Loucy (cell line): ENCODE data around the gene ALG12.

ENCODE experiments used
- H2AFZ ChIP-seq: fragments of 200-600 bp; sonication (generic); 2 replicates; pipeline ENCODE4 v1.6.0; 2016; ENCODE audit warnings: antibody characterized with exemption, mild to moderate bottlenecking, low read length, moderate library complexity
- H3F3A ChIP-seq: fragments of 200-600 bp; 2 replicates; pipeline ENCODE4 v1.6.0; 2016; ENCODE audit warnings: antibody characterized with exemption, low read depth, mild to moderate bottlenecking
- H3K27me3 ChIP-seq: fragments of 200-600 bp; sonication (generic); 2 replicates; pipeline ENCODE4 v1.6.1; 2014; ENCODE audit warnings: low read length, mild to moderate bottlenecking; ENCODE audit not compliant: insufficient read depth, poor library complexity, severe bottlenecking
- H3K36me3 ChIP-seq: fragments of 200-600 bp; sonication (generic); 2 replicates; pipeline ENCODE4 v1.6.1; 2016; ENCODE audit warnings: low read length; ENCODE audit not compliant: insufficient read depth
- H3K4me1 ChIP-seq: fragments of 200-600 bp; sonication (generic); 2 replicates; pipeline ENCODE4 v1.5.1; 2014; ENCODE audit warnings: low read length, mild to moderate bottlenecking; ENCODE audit not compliant: insufficient read depth, poor library complexity, severe bottlenecking
- H3K4me2 ChIP-seq: fragments of 200-600 bp; sonication (generic); 2 replicates; pipeline ENCODE4 v1.6.0; 2014; ENCODE audit warnings: antibody characterized with exemption, low read length, low read depth, mild to moderate bottlenecking; ENCODE audit not compliant: poor library complexity, severe bottlenecking
- H3K4me3 ChIP-seq: fragments of 200-600 bp; sonication (generic); 2 replicates; pipeline ENCODE4 v1.5.1; 2014; ENCODE audit warnings: low read length, mild to moderate bottlenecking, mixed read lengths; ENCODE audit not compliant: poor library complexity, severe bottlenecking
- H3K79me2 ChIP-seq: fragments of 200-600 bp; sonication (generic); 2 replicates; pipeline ENCODE4 v1.6.1; 2014; ENCODE audit warnings: low read length; ENCODE audit not compliant: insufficient read depth
- H3K9ac ChIP-seq: fragments of 200-600 bp; sonication (generic); 2 replicates; pipeline ENCODE4 v1.6.0; 2014; ENCODE audit warnings: mild to moderate bottlenecking, low read depth, low read length, moderate library complexity; ENCODE audit not compliant: poor library complexity, severe bottlenecking
- H3K9me2 ChIP-seq: fragments of 200-600 bp; sonication (generic); replicated peaks from 2 replicates; pipeline ENCODE4 v1.6.1; 2016; ENCODE audit warnings: low read depth, low read length, mixed read lengths
- H3K9me3 ChIP-seq: fragments of 200-600 bp; sonication (generic); 2 replicates; pipeline ENCODE4 v1.6.1; 2014; ENCODE audit warnings: mild to moderate bottlenecking, antibody characterized with exemption, low read length, low read depth; ENCODE audit not compliant: insufficient read depth
- H4K20me1 ChIP-seq: fragments of 200-600 bp; sonication (generic); 2 replicates; pipeline ENCODE4 v1.6.0; 2014; ENCODE audit warnings: antibody characterized with exemption, low read length, mild to moderate bottlenecking; ENCODE audit not compliant: insufficient read depth, poor library complexity, severe bottlenecking
- EZH2phosphoT487 ChIP-seq: fragments of 200-600 bp; IDR thresholded peaks from 2 replicates; pipeline ENCODE4 v1.6.1; 2018; ENCODE audit warnings: antibody characterized with exemption, mild to moderate bottlenecking, moderate library complexity, borderline replicate concordance
- TF ChIP-seq, protein P1 (sequence below): fragments of 200-600 bp; sonication (generic); conservative IDR thresholded peaks from 2 replicates; pipeline ENCODE4 v1.5.1; 2014; ENCODE audit warnings: mild to moderate bottlenecking, antibody characterized with exemption, low read length

Gene ALG12

DNA sequence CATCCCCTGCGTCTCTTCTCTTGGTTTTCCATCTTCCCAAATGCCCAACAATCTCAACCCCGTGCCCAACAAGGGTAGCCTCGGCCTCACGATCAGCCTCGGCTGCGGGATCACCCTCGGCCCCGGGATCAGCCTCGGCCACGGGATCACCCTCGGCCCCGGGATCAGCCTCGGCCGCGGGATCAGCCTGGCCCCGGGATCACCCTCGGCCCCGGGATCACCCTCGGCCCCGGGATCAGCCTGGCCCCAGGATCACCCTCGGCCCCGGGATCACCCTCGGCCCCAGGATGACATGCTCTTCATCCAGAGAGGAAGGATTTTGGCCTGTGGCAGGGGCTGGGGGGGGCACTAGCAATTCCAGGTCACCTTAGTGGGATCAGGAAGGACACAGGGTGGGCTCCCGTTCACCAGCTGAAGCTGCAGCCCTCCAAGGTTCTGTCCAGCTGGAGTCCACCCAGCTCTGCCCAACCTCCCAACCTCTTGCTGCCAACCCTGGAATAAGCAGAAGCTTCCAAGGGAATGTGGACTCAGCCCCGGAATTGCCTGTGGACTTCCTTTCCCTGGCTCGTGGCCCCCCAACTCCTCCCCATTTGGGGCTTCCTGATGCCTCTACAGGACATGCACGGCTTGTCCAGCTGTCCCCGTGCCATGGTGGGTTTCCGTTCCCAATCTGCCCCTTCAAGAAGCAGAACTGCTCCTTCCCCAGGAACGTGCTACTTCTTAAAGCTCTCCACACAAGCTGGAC is 6.2 kb downstream of the ALG12 start:
- no peaks in the 10 kb centered on the region; the same call in 1 of the 2 replicates for H3K79me2 ChIP-seq
- TF ChIP-seq EZH2phosphoT487: no peak
- TF ChIP-seq, protein P1, sequence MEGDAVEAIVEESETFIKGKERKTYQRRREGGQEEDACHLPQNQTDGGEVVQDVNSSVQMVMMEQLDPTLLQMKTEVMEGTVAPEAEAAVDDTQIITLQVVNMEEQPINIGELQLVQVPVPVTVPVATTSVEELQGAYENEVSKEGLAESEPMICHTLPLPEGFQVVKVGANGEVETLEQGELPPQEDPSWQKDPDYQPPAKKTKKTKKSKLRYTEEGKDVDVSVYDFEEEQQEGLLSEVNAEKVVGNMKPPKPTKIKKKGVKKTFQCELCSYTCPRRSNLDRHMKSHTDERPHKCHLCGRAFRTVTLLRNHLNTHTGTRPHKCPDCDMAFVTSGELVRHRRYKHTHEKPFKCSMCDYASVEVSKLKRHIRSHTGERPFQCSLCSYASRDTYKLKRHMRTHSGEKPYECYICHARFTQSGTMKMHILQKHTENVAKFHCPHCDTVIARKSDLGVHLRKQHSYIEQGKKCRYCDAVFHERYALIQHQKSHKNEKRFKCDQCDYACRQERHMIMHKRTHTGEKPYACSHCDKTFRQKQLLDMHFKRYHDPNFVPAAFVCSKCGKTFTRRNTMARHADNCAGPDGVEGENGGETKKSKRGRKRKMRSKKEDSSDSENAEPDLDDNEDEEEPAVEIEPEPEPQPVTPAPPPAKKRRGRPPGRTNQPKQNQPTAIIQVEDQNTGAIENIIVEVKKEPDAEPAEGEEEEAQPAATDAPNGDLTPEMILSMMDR: no peak
- H3F3A ChIP-seq: no peaks in the 10 kb centered on the region
- no peaks in the 10 kb centered on the region for H3K9me2 ChIP-seq
- H3K4me3 ChIP-seq: no peak overlapping the region
- H3K4me2 ChIP-seq: no peak overlapping the region
- H3K9ac ChIP-seq: no peak overlapping the region
- H3K9me3 ChIP-seq: no peaks in the 10 kb centered on the region
- no peaks in the 10 kb centered on the region; the same call in 1 of the 2 replicates for H3K36me3 ChIP-seq
- no peaks in the 10 kb centered on the region for H3K27me3 ChIP-seq
- H2AFZ ChIP-seq: no peak overlapping the region
- H4K20me1 ChIP-seq: peaks cover 2% of the 10 kb centered on the region
- H3K4me1 ChIP-seq: no peaks in the 10 kb centered on the region

DNA sequence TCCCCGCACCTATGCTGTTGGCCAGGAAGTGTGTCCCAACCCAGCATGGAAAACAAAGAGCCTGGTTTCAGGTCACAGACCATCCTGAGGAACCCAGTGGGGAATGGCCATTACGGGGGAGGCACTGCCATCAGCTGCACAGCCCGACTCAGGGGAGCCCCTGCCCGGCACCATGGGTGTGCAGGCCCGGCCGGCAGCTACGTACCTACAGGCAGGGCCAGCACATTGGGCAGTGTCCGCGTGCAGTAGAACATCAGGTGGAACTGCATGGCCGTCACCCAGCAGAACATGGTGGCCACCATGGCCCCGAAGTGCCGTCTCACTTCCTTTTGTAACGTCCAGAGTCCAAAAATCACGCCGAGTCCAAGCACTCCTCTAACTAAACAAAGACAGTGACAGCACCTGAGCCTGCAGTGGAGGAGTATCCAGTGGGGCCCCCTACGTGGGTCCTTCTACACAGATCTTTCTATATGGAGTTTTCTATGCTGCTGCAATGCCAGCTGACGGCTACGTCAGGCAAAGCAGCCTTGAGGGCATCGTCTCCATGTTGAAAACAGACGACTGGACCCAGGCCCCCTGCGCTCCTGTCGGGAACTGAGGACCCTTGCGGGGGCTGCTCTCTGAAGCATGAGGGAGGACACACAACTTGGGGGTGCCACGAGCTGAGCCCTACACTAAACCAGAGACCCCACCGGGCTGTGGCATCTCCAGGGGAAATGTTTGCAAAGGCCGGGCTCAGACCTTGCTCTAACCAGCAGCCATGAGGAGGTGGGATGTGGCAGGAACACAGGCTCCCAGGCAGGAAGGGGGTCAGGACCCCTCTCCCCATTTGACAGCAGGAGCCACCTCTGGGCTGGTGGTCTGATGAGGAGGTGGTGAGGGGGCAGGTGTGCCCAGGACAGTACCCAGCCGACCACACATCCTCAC is 7.7 kb downstream of the ALG12 start:
- no peaks in the 10 kb centered on the region for H3K9me2 ChIP-seq
- H3K9me3 ChIP-seq: no peaks in the 10 kb centered on the region
- H3K27me3 ChIP-seq: no peaks in the 10 kb centered on the region
- no peak overlapping the region for H3K4me2 ChIP-seq
- H3K9ac ChIP-seq: no peak overlapping the region
- no peaks in the 10 kb centered on the region for H3K79me2 ChIP-seq
- H3K36me3 ChIP-seq: no peaks in the 10 kb centered on the region; the same call in 1 of the 2 replicates
- no peak overlapping the region for H2AFZ ChIP-seq
- H3K4me1 ChIP-seq: no peaks in the 10 kb centered on the region
- no peaks in the 10 kb centered on the region for H4K20me1 ChIP-seq
- H3K4me3 ChIP-seq: no peak overlapping the region
- no peaks in the 10 kb centered on the region for H3F3A ChIP-seq
- TF ChIP-seq EZH2phosphoT487: no peak
- TF ChIP-seq, protein P1: no peak

DNA sequence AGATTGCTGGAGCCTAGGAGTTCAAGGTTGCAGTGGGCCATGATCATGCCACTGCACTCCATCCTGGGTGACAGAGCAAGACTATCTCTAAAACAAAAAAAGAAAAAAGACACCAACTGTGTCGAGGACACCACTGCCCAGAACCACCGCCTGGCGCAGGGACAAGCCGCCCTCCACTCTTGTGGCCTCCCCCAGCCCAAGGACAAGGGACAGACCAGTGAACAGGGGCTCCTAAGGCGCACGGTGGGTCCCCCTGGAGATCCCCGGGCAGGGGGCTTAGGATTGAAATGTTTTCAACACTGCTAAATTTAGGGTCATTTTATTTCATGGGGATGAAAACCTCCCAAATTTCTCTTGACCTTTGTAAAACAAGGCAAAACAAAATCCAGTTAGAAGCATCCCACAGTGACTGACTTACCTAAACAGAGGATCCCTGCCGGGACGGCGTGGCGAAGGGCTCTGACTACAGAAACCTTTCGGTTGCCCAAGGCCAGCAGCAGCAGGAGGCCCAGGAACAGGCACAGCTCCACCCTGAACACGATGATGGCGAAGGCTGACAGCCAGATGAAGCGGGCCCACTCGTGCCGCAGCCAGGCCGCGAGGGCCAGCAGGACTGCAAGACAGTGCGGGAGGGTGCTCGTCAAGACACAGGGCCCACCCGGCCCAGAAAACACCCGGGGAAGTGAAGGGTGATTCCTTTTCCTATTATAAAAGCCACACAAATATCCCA is 8.6 kb downstream of the ALG12 start:
- Histone ChIP-seq H3K4me1 (no peaks in the 10 kb centered on the region), H3K9me3 (no peaks in the 10 kb centered on the region), H3K9ac (no peak overlapping the region), H3K36me3 (no peaks in the 10 kb centered on the region; the same call in 1 of the 2 replicates), H2AFZ (no peak overlapping the region), H3K4me2 (no peak overlapping the region), H3K4me3 (no peak overlapping the region), H3K79me2 (no peaks in the 10 kb centered on the region), H3K9me2 (no peaks in the 10 kb centered on the region), H4K20me1 (no peaks in the 10 kb centered on the region), H3K27me3 (no peaks in the 10 kb centered on the region), H3F3A (no peaks in the 10 kb centered on the region)
- no peak for TF ChIP-seq EZH2phosphoT487
- TF ChIP-seq, protein P1: no peak
